Left cardiac atrium (tissue), 4 donors: ENCODE data around the gene GMPPA. TPM values are rescaled to one million over a fixed set of nuclear protein-coding genes. Genes with fewer than 3 reads are reported as not detected.

Experiments used
- ATAC-seq, 2 donors: fragments of 200-7000 bp; cut with Tn5 transposase; one replicate each; pipeline ENCODE4 v1.9.1; 2020; ENCODE audit warnings: mild to moderate bottlenecking in 2 of 2, moderate library complexity in 2 of 2
- DNase-seq: peaks from one replicate; pipeline ENCODE4 v3.0.0-alpha.2; 2020
- intact Hi-C, 2 donors: fragments of 100-400 bp; cut with DNase I; formaldehyde crosslinking; loops; one replicate each; pipeline versions ENCODE4 v1.14.1 to v1.15.1; 2022 to 2023
- total RNA-seq, 2 donors: library from RNA; stranded (reverse); fragmentation: NEBNext Ultra II Directional; extraction: Animal tissue kit (Norgen Biotek cat#: 25700); gene quantifications; one replicate each; pipeline ENCODE4 v1.2.1, GENCODE V29; 2021
- donor health status: DM: no; HTN: yes; CAD: no.
- donor health status: DM: no; HTN: yes; CAD: no; lungs with severe emphysema.
- donor health status: DM: yes; HTN: yes; CAD: no.
- donor health status: Dilated cardiomyopathy.

Gene GMPPA
- total RNA-seq, 2 donors from 2014 or later, result 29.0 to 30.0 TPM

GRCh38 chr2:219527472-219527871 is 28.8 kb downstream of the GMPPA start:
- DNase-seq, result no peak
- intact Hi-C loops, result loop anchor here (5.0 kb wide), 2 partner anchors 50 to 55 kb away; no protein-coding TSS in a partner anchor
- ATAC-seq, result no peak

GRCh38 chr2:219530048-219530963 is 31.6 kb downstream of the GMPPA start:
- ATAC-seq (peak; percentile 77 to 84), DNase-seq (peak; percentile 84)
- intact Hi-C loops, result loop anchor here (1.0 to 5.0 kb wide), 3 partner anchors 71 to 128 kb away; no protein-coding TSS in a partner anchor

- ATAC-seq (no peak), DNase-seq (no peak)
- intact Hi-C loops, result loop anchor here (2.0 to 5.0 kb wide), 2 partner anchors 129 to 130 kb away; no protein-coding TSS in a partner anchor
These were observed 33.1 kb downstream of the GMPPA start for GRCh38 chr2:219531639-219532377.

DNA sequence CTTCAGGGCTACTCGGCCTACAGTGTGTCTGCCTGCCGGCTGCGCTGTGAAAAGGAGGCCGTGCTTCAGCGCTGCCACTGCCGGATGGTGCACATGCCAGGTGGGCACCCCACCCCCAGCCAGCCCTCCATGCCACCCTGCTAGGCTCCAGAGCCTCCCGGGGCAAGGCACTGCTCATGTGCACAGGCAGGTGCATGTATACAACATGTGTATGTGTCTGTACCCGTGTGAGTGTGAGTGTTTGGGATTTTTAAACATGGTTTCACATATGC is 33.6 kb downstream of the GMPPA start:
- no peak for ATAC-seq
- intact Hi-C loops, result loop anchor here in 1 of 2 donors (5.0 kb wide), 1 partner anchor 130 kb away; no protein-coding TSS in a partner anchor
- no peak for DNase-seq

DNA sequence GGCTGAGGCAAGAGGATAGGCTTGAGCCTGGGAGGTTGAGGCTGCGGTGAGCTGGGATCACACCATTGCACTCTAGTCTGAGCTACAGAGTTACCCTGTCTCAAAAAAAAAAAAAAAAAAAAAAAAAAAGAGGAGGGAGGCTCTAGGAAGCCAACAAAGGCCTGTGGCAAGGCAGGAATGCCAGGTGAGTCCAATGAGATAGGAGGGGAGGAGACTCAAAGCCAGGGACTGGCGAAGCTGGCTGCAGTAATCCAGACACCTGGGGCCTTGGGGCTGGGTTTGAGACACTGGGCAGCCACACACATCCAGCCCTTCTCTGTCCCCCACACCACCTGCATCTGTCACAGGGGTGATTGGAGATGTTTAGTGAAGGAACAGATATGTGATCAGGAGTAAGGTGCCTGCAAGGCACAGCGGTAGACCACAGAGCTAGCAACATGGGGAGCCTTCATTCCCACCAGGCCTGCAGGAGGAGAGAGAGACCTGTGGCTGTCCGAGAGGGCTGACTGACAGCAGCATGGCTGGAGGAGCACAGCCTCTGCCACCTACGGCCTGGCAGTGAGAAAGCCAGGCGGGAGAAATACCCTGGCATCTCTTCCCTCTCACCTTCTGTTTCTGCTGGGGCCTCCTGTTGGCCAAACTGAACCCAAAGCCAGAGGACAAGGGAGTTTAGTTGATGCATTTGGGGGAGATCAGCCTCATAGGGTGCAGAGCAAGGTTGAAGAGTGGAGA is 35.4 kb downstream of the GMPPA start:
- DNase-seq (no peak), ATAC-seq (no peak)
- intact Hi-C loops, result loop anchor here in 1 of 2 donors (5.0 kb wide), 1 partner anchor 132 kb away; no protein-coding TSS in a partner anchor

- intact Hi-C loops, result no loop called here
These were observed 37.7 kb downstream of the GMPPA start for GRCh38 chr2:219536425-219536824.

GRCh38 chr2:219536967-219537366 is 38.3 kb downstream of the GMPPA start:
- DNase-seq (no peak), ATAC-seq (no peak)
- intact Hi-C loops, result no loop called here

More at GRCh38 chr2:219536425-219536824, 37.7 kb downstream of the GMPPA start:
- DNase-seq (no peak), ATAC-seq (no peak)

DNA sequence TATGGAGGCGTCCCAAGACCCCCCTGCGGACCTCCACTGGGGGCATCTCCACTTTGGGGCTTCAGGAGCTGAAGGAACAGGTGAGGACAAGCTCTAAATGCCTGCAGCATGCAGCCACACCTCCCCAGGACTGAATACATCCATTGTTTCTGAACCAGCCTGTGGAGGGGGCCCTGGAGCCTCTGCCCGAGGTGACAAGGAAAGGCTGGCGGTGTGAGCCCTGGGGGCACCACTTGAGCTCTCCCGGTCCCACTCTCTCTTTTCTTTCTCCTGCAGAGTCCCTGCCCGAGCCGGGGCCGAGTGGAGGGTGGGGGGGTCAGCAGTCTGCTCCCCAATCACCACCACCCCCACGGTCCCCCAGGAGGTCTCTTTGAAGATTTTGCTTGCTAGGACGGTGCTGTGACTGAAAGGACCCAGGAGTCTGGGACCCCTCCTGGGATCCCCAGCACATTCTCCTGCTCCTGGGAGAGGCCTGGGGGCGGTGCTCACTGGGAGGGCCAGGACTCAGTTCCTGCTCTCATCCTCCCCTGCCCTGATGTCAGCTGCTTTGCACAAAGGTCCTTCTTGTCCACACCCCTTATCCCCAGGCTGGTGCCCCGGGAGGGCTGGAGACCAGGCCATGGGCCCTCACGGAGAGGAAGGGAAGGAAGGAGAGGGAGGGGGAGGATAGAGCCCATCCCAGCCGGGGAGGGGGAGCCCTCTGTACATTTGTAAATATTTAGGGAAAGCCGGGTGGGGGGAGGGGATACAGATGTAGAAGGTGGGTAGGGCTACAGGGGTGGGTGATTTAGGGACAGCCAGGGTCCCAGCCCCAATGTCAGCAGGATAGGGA is 39.2 kb downstream of the GMPPA start:
- DNase-seq (no peak), ATAC-seq (no peak)
- intact Hi-C loops, result no loop called here

GRCh38 chr2:219538504-219538951 is 39.8 kb downstream of the GMPPA start:
- intact Hi-C loops, result no loop called here
- DNase-seq, result no peak

GRCh38 chr2:219538956-219539788 is 40.5 kb downstream of the GMPPA start:
- intact Hi-C loops, result no loop called here
- DNase-seq (no peak), ATAC-seq (no peak)

More at GRCh38 chr2:219538504-219538951, 39.8 kb downstream of the GMPPA start:
- ATAC-seq, result no peak

- intact Hi-C loops, result loop anchor here (2.0 to 10.0 kb wide), 3 partner anchors 103 to 152 kb away; no protein-coding TSS in a partner anchor
- ATAC-seq (no peak), DNase-seq (no peak)
These were observed 41.4 kb downstream of the GMPPA start for GRCh38 chr2:219539926-219540678.

DNA sequence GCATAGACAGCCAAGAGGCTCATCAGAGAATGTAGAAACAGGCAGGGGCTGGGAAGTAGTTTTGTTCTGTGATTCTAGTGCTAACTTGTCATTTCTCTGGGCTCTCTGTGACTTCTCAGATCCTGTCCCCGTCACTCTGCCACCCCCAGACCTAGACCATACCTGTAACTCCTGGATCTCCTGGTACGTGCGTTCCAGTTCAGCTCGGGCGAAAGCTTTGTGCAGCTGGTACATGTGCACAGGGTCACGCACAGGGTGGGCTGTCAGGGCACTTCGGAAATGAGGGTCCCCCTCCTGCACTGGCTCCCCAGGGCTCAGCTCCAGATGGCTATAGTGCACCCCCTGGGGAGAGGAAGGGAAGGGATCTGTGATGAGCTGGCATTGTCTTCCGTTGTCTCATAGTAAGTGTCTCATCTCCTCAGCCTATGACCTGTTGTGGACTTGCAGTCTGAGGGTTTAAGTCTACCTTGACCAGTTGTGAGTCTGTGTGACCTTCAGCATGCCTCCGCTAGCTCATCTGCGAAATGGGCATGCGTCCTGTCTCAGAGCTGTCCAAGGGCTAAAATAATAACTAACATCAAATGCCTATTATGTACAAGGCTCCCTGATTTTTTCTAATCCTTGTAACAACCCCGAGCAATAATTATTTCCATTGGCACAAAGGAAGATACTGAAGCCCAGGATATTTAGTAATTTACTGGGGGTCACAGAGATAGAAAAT is 42.3 kb downstream of the GMPPA start:
- no peak for ATAC-seq
- no peak for DNase-seq
- intact Hi-C loops, result loop anchor here (2.0 to 10.0 kb wide), 3 partner anchors 102 to 151 kb away; no protein-coding TSS in a partner anchor

GRCh38 chr2:219541611-219542180 is 43.0 kb downstream of the GMPPA start:
- intact Hi-C loops, result loop anchor here (2.0 to 10.0 kb wide), 3 partner anchors 101 to 151 kb away; no protein-coding TSS in a partner anchor
- DNase-seq (peak; percentile 81), ATAC-seq (peak in 1 of 2 donors; percentile 0)

DNA sequence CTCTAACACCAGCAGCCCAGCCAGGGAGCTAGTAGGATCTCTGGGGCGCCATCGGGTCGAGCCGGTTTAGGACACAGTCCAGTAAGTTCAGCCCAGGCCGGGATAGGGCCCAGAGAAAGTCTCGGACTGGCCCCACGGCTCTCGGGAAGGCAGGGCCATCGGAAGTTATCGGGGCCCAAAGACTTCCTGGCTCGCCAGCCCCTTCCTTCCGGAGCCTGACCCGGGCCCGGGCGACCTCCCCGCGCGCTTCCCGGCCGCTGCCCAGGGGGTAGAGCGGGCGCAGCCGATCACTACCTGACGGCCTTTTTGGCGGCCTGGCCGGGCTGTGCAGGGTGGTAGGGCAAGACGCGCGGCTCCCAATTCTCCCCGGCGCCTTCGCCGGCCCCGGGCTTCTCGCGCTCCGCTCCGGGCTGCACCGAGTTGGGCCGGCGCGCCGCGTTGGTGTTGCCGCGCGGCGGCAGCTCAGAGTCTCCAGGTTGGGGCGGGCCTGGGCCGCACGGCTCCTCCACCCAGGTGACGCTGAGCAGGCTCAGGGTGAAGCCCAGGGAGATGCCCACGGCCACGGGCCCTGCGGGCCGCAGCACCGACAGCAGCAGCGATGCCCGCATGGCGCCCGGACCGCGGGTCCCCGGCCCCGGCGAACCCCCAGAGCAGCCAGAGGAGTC is 44.4 kb downstream of the GMPPA start:
- peak; percentile 31 to 54 for ATAC-seq
- DNase-seq, result peak; percentile 44
- intact Hi-C loops, result loop anchor here (5.0 to 10.0 kb wide), 2 partner anchors 142 to 149 kb away; no protein-coding TSS in a partner anchor
